Measurements from ENCODE around the gene REEP2.

Gene REEP2

DNA sequence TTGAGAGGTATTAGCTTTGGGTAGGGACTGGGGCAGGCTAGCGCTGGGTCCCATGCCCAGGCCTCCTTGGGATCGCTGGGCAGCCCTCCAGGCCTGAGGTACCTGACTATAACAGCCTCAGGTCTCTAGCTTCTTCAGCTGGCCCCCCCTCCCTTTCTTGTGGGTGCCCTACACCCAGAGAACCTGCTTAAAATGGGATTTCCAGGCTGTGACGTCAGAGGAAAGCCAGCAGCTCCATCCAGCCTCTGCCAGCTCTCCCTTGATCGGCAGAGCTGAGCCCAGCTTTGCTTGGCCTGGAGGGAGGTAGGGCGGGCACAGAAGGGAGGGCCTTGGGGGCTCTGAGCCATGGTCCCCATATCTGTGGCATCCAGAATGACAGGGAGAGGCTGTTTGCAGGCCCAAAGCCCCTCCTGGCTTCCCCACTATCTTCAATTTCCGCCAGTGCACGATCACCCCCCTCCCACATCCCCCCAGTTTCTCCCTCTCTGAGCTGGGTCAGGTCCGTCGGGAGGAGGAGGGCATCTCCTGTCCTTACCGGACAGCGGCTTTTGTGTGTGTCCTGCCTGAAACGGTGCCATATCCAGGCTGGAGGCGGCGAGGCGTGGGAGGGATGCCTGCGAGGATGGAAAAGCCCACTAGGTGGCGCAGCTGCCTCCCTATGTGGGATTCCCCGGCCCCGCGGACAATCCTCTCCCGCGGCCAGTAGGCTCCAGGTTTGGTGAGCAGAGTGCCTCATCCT, 10.8 kb downstream of the REEP2 start:
- peak; percentile 67 for FAIRE-seq

DNA sequence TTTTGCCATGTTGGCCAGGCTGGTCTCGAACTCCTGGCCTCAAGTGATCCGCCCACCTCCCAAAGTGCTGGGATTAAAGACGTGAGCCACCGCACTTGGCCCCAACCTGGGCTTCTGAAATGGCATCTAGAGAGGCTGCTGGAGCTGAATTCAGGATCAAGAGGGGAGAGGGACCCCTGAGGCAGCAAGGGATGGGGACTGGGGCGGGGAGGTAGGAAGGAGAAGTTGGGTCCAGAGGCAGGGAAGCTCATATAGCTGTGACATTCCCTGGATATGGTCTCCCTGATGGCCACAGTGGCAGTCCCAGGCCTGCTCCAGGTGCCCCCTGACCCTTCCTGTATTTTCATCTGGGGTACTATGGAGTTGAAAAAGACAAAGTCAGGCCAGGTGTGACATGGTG, 12.1 kb downstream of the REEP2 start:
- FAIRE-seq = no peak

DNA sequence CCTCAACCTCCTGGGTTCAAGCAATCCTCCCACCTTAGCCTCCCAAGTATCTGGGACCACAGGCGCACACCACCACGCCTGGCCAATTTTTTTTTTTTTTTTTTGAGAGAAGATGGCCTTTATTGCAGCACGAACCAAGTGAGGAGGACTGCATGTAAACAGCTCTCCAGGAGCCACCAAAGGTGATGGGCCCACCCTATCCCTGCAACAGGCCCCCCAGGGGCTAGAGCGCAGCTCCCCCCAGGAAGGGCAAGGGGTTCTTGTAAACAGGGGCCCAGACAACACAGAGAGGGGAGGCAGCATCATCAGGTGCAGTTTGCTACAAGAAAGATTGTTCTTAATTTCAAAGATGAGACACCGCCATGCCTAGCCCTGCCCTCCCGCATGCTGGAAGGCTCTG, 13.9 kb downstream of the REEP2 start:
- no peak for FAIRE-seq

DNA sequence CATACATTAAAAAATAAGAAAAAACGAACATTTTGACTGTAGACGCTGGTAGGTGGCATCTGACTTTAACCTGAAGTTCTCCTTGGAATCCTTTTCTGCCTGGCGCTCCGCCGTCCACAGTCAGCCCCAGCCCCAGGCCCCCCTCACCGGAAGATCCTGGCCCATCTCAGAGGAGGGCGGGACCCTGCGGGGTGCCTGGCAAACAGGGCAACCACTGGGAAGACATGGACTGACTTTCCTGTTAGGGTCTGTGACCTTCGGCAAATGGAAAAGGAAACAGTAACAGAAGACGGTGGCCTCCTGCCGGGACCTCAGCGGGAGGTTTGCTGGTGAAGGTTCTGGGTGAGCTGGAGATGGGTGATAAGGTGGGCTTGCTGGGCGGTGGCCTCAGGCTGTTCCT, 14.7 kb downstream of the REEP2 start:
- FAIRE-seq = no peak

DNA sequence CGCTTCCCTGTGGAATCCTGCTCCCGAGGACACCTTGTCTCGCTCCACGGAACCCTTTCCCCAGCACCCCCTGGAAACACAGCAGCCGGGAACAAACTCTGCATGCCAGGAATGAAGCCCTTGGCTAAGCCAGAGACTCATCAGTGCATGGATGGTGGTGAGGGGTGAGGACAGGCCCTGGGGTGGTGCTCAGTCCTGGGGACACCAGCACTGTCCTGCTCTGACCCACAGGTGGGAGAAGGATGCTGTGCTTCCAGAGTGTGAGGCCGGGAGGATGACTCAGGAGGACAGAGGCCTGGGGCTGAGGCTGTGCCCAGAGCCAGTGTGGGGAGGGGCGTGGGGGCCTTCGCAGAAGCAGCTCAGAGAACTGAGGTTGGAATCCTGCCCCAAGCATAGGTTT, 15.3 kb downstream of the REEP2 start:
- FAIRE-seq = no peak

DNA sequence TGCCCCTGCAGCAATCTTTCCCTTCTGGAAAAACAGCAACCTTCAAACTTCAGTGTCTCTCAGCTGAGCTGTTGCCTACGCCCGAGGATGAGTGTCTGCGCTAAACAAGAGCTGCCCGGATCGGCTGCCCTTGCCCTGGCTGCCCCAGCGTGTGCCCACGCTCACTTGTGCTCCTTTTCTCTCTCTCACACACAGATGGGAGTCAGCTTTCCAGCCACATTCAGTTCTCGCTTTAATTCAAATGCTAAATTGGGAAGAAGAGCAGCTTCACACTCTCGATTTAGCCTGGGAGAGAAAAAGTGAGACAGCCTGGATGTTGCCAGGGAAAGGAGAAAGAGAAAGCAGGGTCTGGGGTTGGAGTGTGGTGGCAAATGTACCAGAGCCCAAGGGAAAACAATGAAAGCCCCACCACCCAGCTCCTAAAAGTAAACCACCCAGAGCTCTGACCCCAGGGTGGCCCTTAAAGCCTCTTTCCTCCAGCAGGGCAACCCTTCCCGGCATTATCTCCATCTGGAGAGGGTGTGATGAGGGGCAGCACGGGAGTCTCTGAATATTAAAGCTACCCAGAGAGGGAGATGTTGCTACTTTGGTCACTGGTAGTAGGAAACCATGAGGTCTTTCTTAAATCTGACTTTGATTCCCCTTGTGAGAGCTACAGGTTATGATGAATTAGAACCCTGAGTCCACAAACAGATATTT, 16.5 kb downstream of the REEP2 start:
- no peak for FAIRE-seq

DNA sequence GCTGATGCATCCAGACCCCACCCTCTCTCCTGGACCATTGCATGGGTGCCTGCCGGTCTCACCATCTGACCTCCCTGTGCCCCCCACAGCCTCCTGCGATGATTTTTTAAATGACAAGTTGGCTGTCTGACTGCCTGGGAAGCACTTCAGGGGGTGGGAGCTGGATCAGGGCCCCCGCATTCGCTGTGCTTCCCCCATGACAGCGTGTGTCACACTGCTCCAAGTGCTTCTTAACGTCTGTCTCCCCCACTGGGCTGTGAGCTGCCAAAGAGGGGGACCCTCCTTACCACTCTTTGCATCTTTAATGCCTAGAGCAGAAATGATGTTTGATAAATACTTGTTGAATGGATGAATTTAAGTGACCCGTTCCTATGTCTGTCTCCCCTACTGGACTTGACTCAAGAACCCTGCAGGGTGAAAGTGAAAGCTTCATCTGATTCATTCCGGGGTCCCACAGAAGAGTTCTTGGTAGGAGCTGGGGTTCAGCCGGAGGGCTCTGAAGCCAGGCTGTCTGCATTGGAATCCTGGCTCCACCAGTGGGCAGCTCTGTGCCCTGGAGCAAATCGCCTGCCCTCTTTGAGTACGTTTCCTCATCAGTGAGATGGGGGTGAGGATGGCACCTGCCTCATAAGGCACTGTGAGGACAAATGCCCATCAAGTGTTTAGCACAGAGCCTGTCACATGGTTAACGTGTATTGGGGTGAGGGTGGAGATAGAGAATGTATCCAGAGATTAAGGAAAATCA, 18.8 kb downstream of the REEP2 start:
- no peak for FAIRE-seq

DNA sequence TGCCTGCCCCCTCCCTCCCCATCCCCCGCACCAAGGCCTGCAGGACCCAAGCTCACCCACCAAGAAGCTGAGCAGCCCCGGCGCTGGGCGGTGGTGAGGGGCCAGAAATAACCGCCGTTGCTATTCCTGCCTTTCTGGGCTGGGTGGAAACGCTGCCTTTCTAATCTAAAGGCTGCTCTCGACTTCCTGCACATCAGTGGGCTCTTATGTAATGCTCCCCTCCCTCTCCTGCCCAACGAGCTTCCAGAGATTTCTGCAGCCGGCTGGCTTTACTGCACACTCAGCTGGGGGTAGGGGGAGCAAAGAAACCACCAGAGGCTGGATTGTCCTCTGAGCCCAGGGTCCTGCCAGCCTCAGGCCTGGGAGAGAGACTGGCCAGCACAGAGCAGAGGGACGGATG, 19.5 kb downstream of the REEP2 start:
- no peak for FAIRE-seq

DNA sequence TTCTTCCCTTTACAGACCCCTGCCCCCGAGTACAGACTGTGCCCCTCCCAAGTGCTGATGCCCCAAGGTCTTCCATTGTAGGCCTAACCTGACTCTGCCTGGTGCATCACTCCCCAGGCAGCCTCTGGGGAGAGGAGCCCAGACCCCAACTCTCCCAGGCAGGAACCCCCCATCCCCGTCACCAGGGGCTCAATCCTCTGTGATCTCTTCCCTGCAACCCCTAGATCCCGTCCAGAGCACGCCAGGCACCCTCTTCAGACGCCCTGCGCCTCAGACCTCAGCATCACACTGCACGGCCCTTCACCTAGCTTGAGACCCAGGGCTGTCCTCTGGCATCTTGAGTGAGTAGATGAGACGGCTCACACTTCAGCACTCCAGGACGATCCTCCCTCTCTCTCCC, 20.0 kb downstream of the REEP2 start:
- no peak for FAIRE-seq

DNA sequence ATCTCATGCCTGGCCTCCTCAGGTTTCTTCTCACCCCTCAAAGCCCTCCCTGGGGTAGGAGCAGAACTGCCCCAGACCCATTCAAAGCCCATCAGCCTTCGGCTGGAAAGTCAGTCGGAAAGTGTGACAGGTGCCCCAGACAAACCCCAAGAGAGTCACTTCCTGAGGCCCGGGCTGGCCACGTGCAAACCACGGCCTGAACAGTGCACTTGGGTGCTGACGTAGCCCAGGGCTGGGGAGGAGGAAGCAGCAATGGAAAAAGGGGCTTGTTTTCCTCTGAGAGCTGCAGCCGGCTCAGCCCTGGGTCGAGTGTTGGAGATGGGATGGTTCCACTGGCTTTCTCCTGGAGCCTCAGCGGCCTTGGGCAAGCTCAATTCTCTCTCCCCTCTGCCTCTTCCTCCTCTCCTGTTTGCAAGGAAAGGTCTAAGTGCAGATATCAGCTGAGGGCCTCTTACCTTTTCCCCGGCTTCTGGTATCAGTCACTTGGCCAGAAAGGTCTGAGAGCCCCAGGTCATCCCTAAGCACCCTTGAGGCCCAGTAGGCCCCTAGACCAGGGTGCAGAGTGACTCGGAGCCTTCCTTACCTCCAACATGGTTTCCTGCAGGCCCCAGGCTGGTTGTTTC, 20.6 kb downstream of the REEP2 start:
- no peak for FAIRE-seq

DNA sequence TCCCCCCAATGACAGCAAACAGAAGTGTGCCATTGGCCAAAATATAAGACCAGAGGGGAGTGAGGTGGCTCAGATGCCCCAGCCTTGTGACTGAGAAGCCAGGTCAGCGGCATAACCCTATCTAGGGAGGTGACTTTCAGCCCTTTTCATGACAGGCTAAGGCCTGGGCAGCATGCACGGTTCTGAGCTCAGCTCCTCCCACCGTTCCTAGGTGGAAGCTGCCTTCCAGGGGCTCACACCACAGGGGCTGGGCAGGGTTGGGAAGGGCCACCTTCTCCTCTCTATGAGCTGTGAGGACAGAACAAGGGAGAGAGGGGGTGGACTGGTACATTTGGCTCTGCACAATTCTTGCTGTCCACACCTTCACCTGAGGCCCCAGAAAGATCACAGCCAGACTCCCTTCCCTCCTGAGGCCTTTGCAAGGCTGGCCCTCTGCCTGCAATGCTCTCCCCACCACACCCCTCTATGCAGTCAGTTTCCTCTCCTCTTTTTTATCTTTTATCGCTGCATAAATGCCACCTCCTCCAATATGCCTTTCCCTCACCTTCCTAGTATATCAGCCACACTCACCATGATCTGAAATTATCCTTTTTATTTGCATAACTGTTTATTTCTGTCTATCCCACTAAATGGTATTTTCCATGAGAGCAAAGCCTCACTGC, 21.3 kb downstream of the REEP2 start:
- no peak for FAIRE-seq

DNA sequence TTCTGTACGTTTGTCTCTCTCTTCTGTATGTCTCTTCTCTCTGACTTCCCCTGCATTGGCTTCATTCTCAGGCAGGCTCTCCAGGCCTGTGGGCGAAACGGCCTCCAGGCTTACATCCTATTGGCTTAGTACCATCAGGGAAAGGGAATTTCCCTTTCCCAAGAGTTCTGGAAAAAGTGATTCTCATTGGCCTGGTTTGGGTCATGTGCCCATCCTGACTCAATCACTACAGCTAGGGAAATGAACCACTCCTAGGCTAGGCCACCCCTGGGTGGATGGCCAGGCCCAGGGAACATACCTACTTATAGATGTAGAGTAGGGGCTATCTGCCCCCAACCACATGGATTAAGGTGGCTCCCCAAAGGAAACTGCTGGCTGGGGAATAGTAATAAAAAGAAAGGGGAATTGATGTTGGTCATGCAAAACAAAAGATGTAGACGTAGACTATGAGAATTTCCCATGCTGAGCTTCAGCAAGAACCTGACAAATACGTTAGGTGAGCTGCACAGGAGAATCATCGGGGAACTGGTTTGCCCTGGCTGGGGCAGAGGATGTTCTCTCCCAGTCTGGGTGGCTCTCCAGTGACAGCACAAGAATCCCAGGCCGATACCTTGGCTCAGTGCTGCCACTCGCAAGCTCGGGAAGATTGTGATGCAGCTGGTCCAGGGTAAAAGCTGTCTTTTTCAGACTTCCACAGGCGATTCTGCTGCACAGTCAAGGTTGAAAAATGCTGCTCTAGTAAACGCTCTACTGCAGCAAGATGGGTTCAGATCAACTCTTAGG, 22.7 kb downstream of the REEP2 start:
- no peak for FAIRE-seq

DNA sequence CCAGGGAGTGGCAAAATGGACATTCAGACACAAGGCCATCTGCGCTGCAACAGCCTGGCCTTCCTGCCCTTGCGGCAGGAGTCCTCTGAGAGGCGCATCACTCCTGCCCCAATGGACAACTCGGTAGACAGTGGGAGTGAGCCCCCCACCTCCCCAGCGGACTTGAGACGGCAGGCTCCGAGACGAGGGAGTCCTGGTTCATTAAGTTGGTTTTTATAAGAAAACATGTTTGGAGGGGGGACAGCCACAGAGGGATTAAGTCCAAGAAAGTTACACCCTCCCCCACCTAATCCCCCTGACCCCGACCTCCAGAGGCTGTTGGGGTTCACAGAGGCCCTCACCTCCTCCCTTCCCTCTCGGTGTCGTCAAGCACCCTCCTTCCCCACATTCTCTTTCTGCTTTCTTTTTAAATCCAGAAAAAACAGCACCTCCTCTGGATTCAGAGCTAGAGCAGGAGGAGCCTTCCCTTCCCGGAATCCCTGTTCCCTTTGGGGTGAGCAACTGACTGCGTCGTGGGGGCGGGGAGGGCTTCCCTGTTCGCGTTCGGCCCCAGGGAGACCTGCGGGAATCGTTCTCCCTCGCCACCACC, 24.7 kb downstream of the REEP2 start:
- no peak for FAIRE-seq

DNA sequence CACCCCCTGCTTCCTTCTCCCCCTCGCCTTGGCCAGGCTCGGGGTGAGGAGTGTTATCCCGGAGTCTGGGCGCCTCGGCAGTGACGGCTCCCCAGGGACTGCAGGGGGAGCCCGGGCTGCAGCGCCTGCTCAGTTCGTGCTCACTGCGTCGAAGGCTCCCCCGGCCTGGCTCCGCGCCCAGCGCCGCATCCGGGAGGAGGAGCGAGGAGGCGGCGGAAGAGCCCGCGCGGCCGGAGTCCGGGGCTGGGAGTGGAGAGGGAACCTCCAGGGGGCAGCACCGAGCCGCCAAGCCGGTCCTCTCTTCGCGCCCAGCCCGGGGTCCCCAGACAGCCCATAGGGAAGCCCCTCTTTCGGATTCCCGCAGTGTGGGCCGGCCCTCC, 25.1 kb downstream of the REEP2 start:
- FAIRE-seq = peak; percentile 21

DNA sequence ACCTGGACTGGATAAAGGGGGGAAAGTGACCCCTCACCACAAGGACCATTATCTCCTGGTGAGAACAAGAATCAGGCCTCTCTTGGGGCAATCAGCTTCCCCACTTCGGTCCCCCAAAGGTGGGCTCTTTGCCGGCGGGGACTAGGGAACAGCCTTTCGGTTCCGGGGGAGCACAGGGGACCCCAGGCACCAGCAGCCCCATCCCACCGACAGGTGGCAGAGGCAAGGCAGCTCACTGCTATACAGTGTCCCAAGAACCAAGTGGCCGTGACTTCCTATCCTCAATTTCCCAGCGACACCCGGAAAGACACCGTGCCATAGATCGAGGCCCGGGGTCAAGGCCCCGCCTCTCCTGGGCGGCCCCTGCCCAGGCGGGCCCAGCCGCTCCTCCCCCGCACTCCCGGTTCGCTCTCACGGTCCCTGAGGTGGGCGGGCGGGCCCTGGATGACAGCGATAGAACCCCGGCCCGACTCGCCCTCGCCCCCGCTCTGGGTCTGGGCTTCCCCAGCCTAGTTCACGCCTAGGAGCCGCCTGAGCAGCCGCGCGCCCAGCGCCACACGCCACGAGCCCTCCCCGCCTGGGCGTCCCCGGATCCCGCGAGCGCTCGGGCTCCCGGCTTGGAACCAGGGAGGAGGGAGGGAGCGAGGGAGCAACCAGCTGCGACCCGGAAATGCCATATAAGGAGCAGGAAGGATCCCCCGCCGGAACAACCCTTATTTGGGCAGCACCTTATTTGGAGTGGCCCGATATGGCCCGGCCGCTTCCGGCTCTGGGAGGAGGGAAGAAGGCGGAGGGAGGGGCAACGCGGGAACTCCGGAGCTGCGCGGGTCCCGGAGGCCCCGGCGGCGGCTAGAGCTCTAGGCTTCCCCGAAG, 25.8 kb downstream of the REEP2 start:
- peak; percentile 88 for FAIRE-seq

DNA sequence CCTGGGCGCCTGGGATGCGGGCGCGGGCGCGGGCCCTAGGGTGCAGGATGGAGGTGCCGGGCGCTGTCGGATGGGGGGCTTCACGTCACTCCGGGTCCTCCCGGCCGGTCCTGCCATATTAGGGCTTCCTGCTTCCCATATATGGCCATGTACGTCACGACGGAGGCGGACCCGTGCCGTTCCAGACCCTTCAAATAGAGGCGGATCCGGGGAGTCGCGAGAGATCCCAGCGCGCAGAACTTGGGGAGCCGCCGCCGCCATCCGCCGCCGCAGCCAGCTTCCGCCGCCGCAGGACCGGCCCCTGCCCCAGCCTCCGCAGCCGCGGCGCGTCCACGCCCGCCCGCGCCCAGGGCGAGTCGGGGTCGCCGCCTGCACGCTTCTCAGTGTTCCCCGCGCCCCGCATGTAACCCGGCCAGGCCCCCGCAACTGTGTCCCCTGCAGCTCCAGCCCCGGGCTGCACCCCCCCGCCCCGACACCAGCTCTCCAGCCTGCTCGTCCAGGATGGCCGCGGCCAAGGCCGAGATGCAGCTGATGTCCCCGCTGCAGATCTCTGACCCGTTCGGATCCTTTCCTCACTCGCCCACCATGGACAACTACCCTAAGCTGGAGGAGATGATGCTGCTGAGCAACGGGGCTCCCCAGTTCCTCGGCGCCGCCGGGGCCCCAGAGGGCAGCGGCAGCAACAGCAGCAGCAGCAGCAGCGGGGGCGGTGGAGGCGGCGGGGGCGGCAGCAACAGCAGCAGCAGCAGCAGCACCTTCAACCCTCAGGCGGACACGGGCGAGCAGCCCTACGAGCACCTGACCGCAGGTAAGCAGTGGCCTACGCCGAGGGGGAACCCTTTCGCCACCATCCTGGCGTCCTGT, 26.6 kb downstream of the REEP2 start, which contains the start of gene EGR1:
EGR1 (plus strand) TSS at position 219 of the 864 bp plus-strand sequence; CDS start at position 502, 283 bp downstream.
- FAIRE-seq = no peak

DNA sequence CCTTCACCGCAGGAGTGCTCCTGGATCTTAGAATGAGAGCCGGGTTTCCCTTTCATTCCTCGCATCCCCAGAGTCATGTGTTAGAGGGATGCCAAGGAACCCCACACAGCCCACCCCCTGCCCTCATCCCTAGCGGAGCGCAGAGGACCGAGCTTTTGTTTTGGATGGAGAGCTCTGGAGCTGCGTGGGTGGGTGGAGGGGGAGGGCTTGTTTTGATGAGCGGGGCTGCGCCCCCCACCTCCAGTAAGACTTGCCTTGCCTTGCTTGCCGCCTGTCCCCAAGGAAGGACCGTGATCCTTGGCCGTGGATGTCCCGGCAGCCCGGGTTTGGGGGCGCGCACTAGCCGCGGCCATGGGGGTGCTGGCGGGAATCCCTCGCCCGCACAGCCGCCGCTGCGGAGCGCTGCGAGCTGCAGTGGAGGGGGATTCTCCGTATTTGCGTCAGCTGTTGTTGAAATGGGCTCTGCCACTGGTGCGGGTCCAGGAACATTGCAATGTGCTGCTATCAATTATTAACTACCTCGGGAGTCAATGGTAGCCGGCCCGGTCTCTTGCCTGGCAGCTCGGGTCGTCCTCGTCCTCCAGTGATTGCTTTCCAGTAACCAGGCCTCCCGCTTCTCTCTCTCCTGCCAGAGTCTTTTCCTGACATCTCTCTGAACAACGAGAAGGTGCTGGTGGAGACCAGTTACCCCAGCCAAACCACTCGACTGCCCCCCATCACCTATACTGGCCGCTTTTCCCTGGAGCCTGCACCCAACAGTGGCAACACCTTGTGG, 27.5 kb downstream of the REEP2 start:
- FAIRE-seq = no peak

DNA sequence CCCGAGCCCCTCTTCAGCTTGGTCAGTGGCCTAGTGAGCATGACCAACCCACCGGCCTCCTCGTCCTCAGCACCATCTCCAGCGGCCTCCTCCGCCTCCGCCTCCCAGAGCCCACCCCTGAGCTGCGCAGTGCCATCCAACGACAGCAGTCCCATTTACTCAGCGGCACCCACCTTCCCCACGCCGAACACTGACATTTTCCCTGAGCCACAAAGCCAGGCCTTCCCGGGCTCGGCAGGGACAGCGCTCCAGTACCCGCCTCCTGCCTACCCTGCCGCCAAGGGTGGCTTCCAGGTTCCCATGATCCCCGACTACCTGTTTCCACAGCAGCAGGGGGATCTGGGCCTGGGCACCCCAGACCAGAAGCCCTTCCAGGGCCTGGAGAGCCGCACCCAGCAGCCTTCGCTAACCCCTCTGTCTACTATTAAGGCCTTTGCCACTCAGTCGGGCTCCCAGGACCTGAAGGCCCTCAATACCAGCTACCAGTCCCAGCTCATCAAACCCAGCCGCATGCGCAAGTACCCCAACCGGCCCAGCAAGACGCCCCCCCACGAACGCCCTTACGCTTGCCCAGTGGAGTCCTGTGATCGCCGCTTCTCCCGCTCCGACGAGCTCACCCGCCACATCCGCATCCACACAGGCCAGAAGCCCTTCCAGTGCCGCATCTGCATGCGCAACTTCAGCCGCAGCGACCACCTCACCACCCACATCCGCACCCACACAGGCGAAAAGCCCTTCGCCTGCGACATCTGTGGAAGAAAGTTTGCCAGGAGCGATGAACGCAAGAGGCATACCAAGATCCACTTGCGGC, 28.2 kb downstream of the REEP2 start:
- FAIRE-seq = no peak

Data from A204.1 (cell line).